Activated T-cell treated with anti-CD3 and anti-CD28 coated beads, Interleukin-2, amount 50 U/mL, for 72 hours (primary cell): Measurements from ENCODE around the gene AOPEP. TPM values are rescaled to one million over a fixed set of nuclear protein-coding genes. Genes with fewer than 3 reads are reported as not detected.

Experiments
- ATAC-seq, 2 donors: fragments of 150-1000 bp; cut with Tn5 transposase; replicated peaks in 1 of 2; 2 replicates each; pipeline ENCODE4 v1.10.0; 2021; ENCODE audit warnings: moderate library complexity in 2 of 2, mild to moderate bottlenecking in 1 of 2
- DNase-seq, 2 donors: peaks; one replicate each; pipeline ENCODE4 v3.0.0; 2021 to 2022; ENCODE audit warnings: mixed read lengths in 1 of 2
- H3K27ac Mint-ChIP-seq: one replicate; pipeline ENCODE4 v1.8.0; 2022; ENCODE audit warnings: mild to moderate bottlenecking, moderate library complexity, mixed read lengths
- H3K27me3 Mint-ChIP-seq: one replicate; pipeline ENCODE4 v1.8.0; 2022; ENCODE audit warnings: low read depth, mixed read lengths
- H3K36me3 Mint-ChIP-seq, 2 donors: one replicate each; pipeline ENCODE4 v1.8.0; 2022; ENCODE audit warnings: mixed read lengths in 2 of 2, mild to moderate bottlenecking in 1 of 2; ENCODE audit not compliant: insufficient read depth in 2 of 2
- H3K4me1 Mint-ChIP-seq: one replicate; pipeline ENCODE4 v1.8.0; 2022; ENCODE audit warnings: low read depth, mixed read lengths
- H3K4me3 Mint-ChIP-seq, 2 donors: one replicate each; pipeline ENCODE4 v1.8.0; 2022; ENCODE audit warnings: mild to moderate bottlenecking in 2 of 2, mixed read lengths in 2 of 2, moderate library complexity in 2 of 2
- H3K9me3 Mint-ChIP-seq, 2 donors: one replicate each; pipeline ENCODE4 v1.8.0; 2022; ENCODE audit warnings: mixed read lengths in 2 of 2
- total RNA-seq, 2 donors: library from RNA; stranded (reverse); gene quantifications; one replicate each; pipeline ENCODE4 v1.2.3, GENCODE V29; 2022

The AOPEP gene, protein sequence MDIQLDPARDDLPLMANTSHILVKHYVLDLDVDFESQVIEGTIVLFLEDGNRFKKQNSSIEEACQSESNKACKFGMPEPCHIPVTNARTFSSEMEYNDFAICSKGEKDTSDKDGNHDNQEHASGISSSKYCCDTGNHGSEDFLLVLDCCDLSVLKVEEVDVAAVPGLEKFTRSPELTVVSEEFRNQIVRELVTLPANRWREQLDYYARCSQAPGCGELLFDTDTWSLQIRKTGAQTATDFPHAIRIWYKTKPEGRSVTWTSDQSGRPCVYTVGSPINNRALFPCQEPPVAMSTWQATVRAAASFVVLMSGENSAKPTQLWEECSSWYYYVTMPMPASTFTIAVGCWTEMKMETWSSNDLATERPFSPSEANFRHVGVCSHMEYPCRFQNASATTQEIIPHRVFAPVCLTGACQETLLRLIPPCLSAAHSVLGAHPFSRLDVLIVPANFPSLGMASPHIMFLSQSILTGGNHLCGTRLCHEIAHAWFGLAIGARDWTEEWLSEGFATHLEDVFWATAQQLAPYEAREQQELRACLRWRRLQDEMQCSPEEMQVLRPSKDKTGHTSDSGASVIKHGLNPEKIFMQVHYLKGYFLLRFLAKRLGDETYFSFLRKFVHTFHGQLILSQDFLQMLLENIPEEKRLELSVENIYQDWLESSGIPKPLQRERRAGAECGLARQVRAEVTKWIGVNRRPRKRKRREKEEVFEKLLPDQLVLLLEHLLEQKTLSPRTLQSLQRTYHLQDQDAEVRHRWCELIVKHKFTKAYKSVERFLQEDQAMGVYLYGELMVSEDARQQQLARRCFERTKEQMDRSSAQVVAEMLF
- 10 to 100 TPM in 1 of 2 donors, 1 to 10 TPM in 1; 9.0 to 13.2 TPM for total RNA-seq

GRCh38 chr9:94726495-94727191 lies at the start of gene AOPEP:
AOPEP (plus strand) TSS chr9:94726699; CDS start chr9:94759784, 33,085 bp downstream.
- H3K27ac Mint-ChIP-seq = peak within 1 kb of the TSS; percentile 92
- no peaks in the 10 kb centered on the region for H3K27me3 Mint-ChIP-seq
- DNase-seq = peak; percentile 99 to 100
- no peaks in the 10 kb centered on the region for H3K9me3 Mint-ChIP-seq
- no peaks in the 10 kb centered on the region for H3K36me3 Mint-ChIP-seq
- peak within 1 kb of the TSS; percentile 86 to 97 for H3K4me3 Mint-ChIP-seq
- H3K4me1 Mint-ChIP-seq = peaks cover 13% of the 10 kb centered on the region
- ATAC-seq = peak; percentile 99

- no peaks in the 10 kb centered on the region for H3K36me3 Mint-ChIP-seq
- no peak for DNase-seq
- no peak overlapping the region for H3K27ac Mint-ChIP-seq
- H3K27me3 Mint-ChIP-seq = peaks cover 21% of the 10 kb centered on the region
- no peak overlapping the region for H3K4me3 Mint-ChIP-seq
- no peaks in the 10 kb centered on the region for H3K9me3 Mint-ChIP-seq
- no peak for ATAC-seq
- peaks cover 7% of the 10 kb centered on the region for H3K4me1 Mint-ChIP-seq
Observed at GRCh38 chr9:94677929-94678328, 48.6 kb upstream of the AOPEP start.

- peaks cover 21% of the 10 kb centered on the region for H3K27me3 Mint-ChIP-seq
- H3K27ac Mint-ChIP-seq = no peak overlapping the region
- no peaks in the 10 kb centered on the region for H3K9me3 Mint-ChIP-seq
- H3K4me3 Mint-ChIP-seq = no peak overlapping the region
- no peaks in the 10 kb centered on the region for H3K36me3 Mint-ChIP-seq
- ATAC-seq (no peak), DNase-seq (no peak)
- H3K4me1 Mint-ChIP-seq = peaks cover 7% of the 10 kb centered on the region
Observed at GRCh38 chr9:94679587-94679986, 46.9 kb upstream of the AOPEP start.

- H3K9me3 Mint-ChIP-seq = no peaks in the 10 kb centered on the region
- H3K27me3 Mint-ChIP-seq = peaks cover 21% of the 10 kb centered on the region
- DNase-seq (no peak), ATAC-seq (no peak)
- H3K36me3 Mint-ChIP-seq = no peaks in the 10 kb centered on the region
- peaks cover 7% of the 10 kb centered on the region for H3K4me1 Mint-ChIP-seq
- no peak overlapping the region for H3K27ac Mint-ChIP-seq
- H3K4me3 Mint-ChIP-seq = no peak overlapping the region
Observed at GRCh38 chr9:94680020-94680419, 46.5 kb upstream of the AOPEP start.

DNA sequence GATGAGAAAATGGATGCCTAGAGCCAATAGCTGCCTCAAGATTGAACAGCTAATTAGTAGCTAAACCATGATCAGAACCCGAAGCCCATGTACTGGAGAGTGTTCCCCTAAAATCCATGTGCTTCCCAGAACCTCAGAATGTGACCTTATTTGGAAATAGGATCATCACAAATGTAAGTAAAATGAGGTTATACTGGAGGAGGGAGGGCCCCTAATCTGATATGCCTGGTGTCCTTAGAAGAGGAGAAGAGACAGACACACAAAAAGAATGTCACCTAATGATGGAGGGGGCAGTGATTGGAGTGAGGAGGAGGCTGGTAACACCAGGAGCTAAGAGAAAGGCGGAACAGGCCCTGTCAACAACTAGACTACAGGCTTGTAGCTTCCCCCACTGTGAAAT lies 45.9 kb upstream of the AOPEP start:
- no peaks in the 10 kb centered on the region for H3K9me3 Mint-ChIP-seq
- peaks cover 7% of the 10 kb centered on the region for H3K4me1 Mint-ChIP-seq
- ATAC-seq (no peak), DNase-seq (no peak)
- H3K4me3 Mint-ChIP-seq = no peak overlapping the region
- no peaks in the 10 kb centered on the region for H3K36me3 Mint-ChIP-seq
- no peak overlapping the region for H3K27ac Mint-ChIP-seq
- H3K27me3 Mint-ChIP-seq = peaks cover 21% of the 10 kb centered on the region

GRCh38 chr9:94681508-94681907 lies 45.0 kb upstream of the AOPEP start:
- H3K36me3 Mint-ChIP-seq = no peaks in the 10 kb centered on the region
- H3K4me1 Mint-ChIP-seq = peaks cover 7% of the 10 kb centered on the region
- peaks cover 21% of the 10 kb centered on the region for H3K27me3 Mint-ChIP-seq
- H3K27ac Mint-ChIP-seq = peak overlapping the region; percentile 4
- DNase-seq = peak; percentile 59 to 60
- peak; percentile 96 to 98 for ATAC-seq
- H3K4me3 Mint-ChIP-seq = no peak overlapping the region
- no peaks in the 10 kb centered on the region for H3K9me3 Mint-ChIP-seq

DNA sequence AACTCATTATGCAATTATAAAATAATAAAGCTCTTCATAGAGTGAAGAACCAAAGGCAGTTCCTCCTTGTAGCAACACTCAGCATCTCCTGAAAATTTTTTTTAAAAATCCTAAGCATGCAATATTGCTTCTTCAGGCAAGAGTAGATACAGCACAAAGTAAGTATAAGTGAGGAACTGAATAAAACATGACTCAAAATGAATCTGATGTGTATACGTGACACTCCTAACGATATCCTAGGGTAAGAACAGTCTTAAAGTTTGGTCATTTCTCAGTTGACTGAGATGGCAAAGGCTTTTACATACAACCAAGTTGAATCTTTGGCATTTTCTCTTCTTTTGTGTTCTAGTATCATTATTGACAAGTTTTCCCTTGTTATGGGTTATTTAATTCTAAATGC lies 41.1 kb upstream of the AOPEP start:
- Mint-ChIP-seq H3K4me1 (peaks cover 7% of the 10 kb centered on the region), H3K36me3 (no peaks in the 10 kb centered on the region), H3K27me3 (peaks cover 12% of the 10 kb centered on the region), H3K27ac (no peak overlapping the region), H3K9me3 (no peaks in the 10 kb centered on the region), H3K4me3 (no peak overlapping the region)
- DNase-seq (no peak), ATAC-seq (no peak)

DNA sequence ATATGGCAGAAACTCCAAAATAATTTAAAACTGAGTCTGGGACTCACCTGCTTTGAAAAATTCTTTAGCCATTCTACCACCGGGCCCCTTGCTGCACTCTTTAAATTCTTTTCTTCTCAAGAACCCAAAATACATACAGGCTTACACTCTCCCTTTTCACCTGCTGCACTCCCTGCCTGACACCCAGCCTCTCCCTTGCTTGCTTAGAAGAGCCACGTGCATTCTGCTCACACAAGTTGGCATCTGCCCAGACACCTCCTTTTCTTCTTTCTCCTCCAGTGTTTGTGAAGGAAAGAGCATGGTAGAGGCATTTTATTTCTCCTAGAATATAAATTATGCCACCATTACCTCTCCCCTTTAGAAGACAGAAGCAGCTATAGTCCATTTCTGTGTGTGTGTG lies 39.0 kb upstream of the AOPEP start:
- DNase-seq (no peak), ATAC-seq (no peak)
- Mint-ChIP-seq H3K36me3 (no peaks in the 10 kb centered on the region), H3K9me3 (no peaks in the 10 kb centered on the region), H3K27me3 (peaks cover 8% of the 10 kb centered on the region), H3K4me3 (no peak overlapping the region), H3K27ac (no peak overlapping the region), H3K4me1 (no peaks in the 10 kb centered on the region)

DNA sequence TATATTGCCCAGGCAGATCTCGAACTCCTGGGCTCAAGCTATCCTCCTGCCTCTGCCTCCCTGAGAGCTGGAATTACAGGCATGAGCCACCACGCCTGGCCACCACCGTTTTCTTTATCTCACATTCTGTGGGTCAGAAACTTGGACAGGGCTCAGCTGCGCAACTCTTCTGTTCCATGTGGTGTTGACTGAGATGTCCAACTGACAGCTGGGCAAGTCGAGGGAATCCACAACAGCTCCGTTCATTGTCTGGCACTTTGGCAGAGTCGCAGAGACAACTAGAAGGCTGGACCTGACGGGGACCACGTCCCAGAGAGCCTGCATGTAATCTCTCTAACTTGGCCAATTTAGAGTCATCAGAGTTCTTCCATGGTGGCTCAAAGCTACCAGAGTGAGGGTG lies 36.2 kb upstream of the AOPEP start:
- H3K9me3 Mint-ChIP-seq = no peaks in the 10 kb centered on the region
- no peaks in the 10 kb centered on the region for H3K4me1 Mint-ChIP-seq
- no peaks in the 10 kb centered on the region for H3K36me3 Mint-ChIP-seq
- H3K27me3 Mint-ChIP-seq = peaks cover 13% of the 10 kb centered on the region
- no peak for ATAC-seq
- no peak overlapping the region for H3K4me3 Mint-ChIP-seq
- no peak for DNase-seq
- H3K27ac Mint-ChIP-seq = no peak overlapping the region

- Mint-ChIP-seq H3K4me3 (no peak overlapping the region), H3K36me3 (no peaks in the 10 kb centered on the region), H3K27ac (no peak overlapping the region), H3K4me1 (no peaks in the 10 kb centered on the region), H3K27me3 (peaks cover 20% of the 10 kb centered on the region), H3K9me3 (no peaks in the 10 kb centered on the region)
- DNase-seq = no peak
- ATAC-seq = no peak
Observed at GRCh38 chr9:94692601-94693000, 33.9 kb upstream of the AOPEP start.

DNA sequence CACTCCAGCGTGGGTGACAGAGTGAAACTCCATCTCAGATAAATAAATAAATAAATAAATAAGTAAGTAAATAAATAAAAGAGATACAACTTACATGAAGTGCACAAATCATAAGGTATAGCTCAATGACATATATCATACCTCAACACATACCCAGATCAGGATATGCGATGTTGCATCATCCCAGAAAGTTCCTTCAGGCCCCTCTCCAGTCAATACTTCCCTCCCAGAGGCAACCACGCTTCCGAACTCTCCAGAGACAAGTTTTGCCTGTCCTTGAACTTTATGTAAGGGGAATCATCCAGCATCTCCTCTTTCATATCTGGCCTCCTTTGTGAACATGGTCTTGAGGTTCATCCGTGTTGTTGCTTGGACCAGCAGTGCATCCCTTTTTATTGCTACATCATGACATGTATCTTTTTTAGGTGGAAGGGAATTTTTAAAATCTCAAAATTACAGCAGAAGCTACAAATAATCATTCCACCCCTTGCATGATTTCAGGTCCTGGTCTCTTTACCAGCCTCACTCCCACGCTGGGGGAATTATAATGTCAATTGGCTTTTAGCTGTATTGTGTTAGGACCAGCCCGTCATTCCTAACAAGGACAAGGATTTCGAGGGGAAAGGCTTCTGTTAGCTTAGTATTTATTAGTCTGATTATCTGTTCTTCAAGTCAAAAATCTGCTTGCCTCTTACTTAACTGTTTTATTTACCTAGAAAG lies 32.9 kb upstream of the AOPEP start:
- Mint-ChIP-seq H3K27me3 (peaks cover 16% of the 10 kb centered on the region), H3K36me3 (no peaks in the 10 kb centered on the region), H3K4me3 (no peak overlapping the region), H3K27ac (no peak overlapping the region), H3K4me1 (no peaks in the 10 kb centered on the region), H3K9me3 (no peaks in the 10 kb centered on the region)
- DNase-seq (no peak), ATAC-seq (no peak)

DNA sequence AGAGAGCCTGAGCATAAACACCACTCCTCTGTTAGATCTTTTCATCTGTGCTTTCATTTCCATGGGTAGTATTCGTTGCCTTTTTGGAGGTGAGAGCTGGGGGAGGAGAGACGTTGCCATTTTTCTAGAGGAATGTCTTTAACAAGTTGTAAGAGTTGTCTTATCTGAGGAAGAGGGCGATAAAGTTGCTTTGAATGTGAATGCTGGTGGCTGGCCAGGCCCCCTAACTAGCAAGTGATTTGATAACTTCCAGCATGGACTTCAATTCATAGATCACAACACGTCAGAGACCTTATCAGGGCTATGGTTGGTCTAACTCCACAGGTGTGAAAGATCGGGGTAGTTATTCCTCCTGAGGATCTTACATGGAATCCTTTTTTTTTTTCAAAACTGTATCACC lies 30.0 kb upstream of the AOPEP start:
- Mint-ChIP-seq H3K4me1 (no peaks in the 10 kb centered on the region), H3K4me3 (no peak overlapping the region), H3K27ac (no peak overlapping the region), H3K27me3 (peaks cover 25% of the 10 kb centered on the region), H3K36me3 (no peaks in the 10 kb centered on the region), H3K9me3 (no peaks in the 10 kb centered on the region)
- ATAC-seq = no peak
- no peak for DNase-seq
